Measurements from ENCODE around the gene SFTA2. TPM values are rescaled to one million over a fixed set of nuclear protein-coding genes. Genes with fewer than 3 reads are reported as not detected.
"Not testable (repeated sequence)": the region's sequence is repeated elsewhere in the genome, so short reads cannot be mapped to it uniquely, and the experiment has no call there.

SFTA2 gene
- total RNA-seq, 3 donors from 2014 or later (not counting 1 experiment from before 2014, with no cell fraction given), result not detected

GRCh38 chr6:30974490-30975252 lies 42.7 kb upstream of the SFTA2 start:
- DNase-seq (no peak), ATAC-seq (no peak)
- H3K4me3 Mint-ChIP-seq, result no peak overlapping the region
- H3K36me3 Mint-ChIP-seq, result no peaks in the 10 kb centered on the region
- no peaks in the 10 kb centered on the region for H3K4me1 Mint-ChIP-seq
- no peak overlapping the region for H3K27ac ChIP-seq (ENCODE audit: low read length)
- no peaks in the 10 kb centered on the region for H3K4me1 ChIP-seq (ENCODE audit: control insufficient read depth, insufficient read depth, low read length)
- intact Hi-C loops (cut with micrococcal nuclease), result no loop called here
- peaks cover 26 to 66% of the 10 kb centered on the region in 2 donors for H3K27me3 Mint-ChIP-seq (ENCODE audit: low read depth in 2 of 2)
- no peaks in the 10 kb centered on the region for H3K27me3 ChIP-seq (ENCODE audit: control insufficient read depth, insufficient read depth, low read length)
- H3K9me3 ChIP-seq (ENCODE audit: control insufficient read depth, insufficient read depth, low read length), result no peaks in the 10 kb centered on the region
- WGBS (ENCODE audit: insufficient coverage), result 91% methylated on average over 4 of the region's 4 CpGs
- TF ChIP-seq, protein P1, sequence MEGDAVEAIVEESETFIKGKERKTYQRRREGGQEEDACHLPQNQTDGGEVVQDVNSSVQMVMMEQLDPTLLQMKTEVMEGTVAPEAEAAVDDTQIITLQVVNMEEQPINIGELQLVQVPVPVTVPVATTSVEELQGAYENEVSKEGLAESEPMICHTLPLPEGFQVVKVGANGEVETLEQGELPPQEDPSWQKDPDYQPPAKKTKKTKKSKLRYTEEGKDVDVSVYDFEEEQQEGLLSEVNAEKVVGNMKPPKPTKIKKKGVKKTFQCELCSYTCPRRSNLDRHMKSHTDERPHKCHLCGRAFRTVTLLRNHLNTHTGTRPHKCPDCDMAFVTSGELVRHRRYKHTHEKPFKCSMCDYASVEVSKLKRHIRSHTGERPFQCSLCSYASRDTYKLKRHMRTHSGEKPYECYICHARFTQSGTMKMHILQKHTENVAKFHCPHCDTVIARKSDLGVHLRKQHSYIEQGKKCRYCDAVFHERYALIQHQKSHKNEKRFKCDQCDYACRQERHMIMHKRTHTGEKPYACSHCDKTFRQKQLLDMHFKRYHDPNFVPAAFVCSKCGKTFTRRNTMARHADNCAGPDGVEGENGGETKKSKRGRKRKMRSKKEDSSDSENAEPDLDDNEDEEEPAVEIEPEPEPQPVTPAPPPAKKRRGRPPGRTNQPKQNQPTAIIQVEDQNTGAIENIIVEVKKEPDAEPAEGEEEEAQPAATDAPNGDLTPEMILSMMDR (IDR thresholded peaks at IDR 0.05), result no peak
- H3K36me3 ChIP-seq (ENCODE audit: control insufficient read depth, insufficient read depth, low read length), result no peaks in the 10 kb centered on the region
- H3K27ac Mint-ChIP-seq, result no peak overlapping the region
- no peaks in the 10 kb centered on the region for H3K9me3 Mint-ChIP-seq
- no peak overlapping the region for H3K4me3 ChIP-seq (ENCODE audit: low read length)

DNA sequence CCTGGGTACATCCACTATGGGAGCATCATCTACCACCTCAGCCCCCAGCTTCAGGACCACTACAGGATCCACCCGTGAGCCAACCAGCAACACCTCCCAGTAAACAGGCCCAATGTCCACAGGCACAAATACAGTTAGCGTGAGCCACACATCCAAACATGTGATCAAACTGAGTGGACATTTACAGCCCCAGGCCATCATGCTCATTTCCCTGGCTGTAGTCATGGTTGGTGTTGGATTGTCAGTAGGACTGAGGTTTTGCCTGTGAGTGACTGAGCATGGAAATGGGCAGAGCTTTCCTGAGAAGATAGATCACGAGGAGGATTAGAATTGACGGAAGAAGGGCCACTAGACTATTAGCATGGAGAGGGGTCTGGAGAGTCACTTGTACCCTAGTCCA lies 40.8 kb upstream of the SFTA2 start:
- intact Hi-C loops (cut with micrococcal nuclease), result no loop called here
- WGBS (ENCODE audit: insufficient coverage), result 92% methylated on average over 4 of the region's 4 CpGs
- H3K27me3 Mint-ChIP-seq (ENCODE audit: low read depth in 2 of 2), result peaks cover 24 to 50% of the 10 kb centered on the region in 2 donors
- Histone ChIP-seq H3K4me3 (ENCODE audit: low read length) (no peak overlapping the region), H3K27ac (ENCODE audit: low read length) (no peak overlapping the region), H3K4me1 (ENCODE audit: control insufficient read depth, insufficient read depth, low read length) (no peaks in the 10 kb centered on the region), H3K27me3 (ENCODE audit: control insufficient read depth, insufficient read depth, low read length) (no peaks in the 10 kb centered on the region), H3K36me3 (ENCODE audit: control insufficient read depth, insufficient read depth, low read length) (no peaks in the 10 kb centered on the region), H3K9me3 (ENCODE audit: control insufficient read depth, insufficient read depth, low read length) (no peaks in the 10 kb centered on the region)
- H3K9me3 Mint-ChIP-seq, result no peaks in the 10 kb centered on the region
- H3K27ac Mint-ChIP-seq, result no peak overlapping the region
- no peaks in the 10 kb centered on the region for H3K36me3 Mint-ChIP-seq
- ATAC-seq, result no peak
- no peak overlapping the region for H3K4me3 Mint-ChIP-seq
- H3K4me1 Mint-ChIP-seq, result no peaks in the 10 kb centered on the region
- no peak for DNase-seq
- TF ChIP-seq, protein P1 (IDR thresholded peaks at IDR 0.05), result no peak

GRCh38 chr6:30970946-30971345 lies 39.0 kb upstream of the SFTA2 start:
- Histone ChIP-seq H3K27ac (ENCODE audit: low read length) (no peak overlapping the region), H3K4me1 (ENCODE audit: control insufficient read depth, insufficient read depth, low read length) (peaks cover under 1% of the 10 kb centered on the region), H3K36me3 (ENCODE audit: control insufficient read depth, insufficient read depth, low read length) (no peaks in the 10 kb centered on the region), H3K9me3 (ENCODE audit: control insufficient read depth, insufficient read depth, low read length) (no peaks in the 10 kb centered on the region), H3K27me3 (ENCODE audit: control insufficient read depth, insufficient read depth, low read length) (no peaks in the 10 kb centered on the region), H3K4me3 (ENCODE audit: low read length) (no peak overlapping the region)
- TF ChIP-seq, protein P1 (IDR thresholded peaks at IDR 0.05), result no peak
- Mint-ChIP-seq H3K4me3 (no peak overlapping the region), H3K27me3 (ENCODE audit: low read depth in 2 of 2) (peaks cover 27 to 54% of the 10 kb centered on the region in 2 donors), H3K36me3 (no peaks in the 10 kb centered on the region), H3K4me1 (peaks cover 3 to 4% of the 10 kb centered on the region in 2 donors), H3K9me3 (no peaks in the 10 kb centered on the region), H3K27ac (no peak overlapping the region)
- DNase-seq (no peak), ATAC-seq (no peak)
- intact Hi-C loops (cut with micrococcal nuclease), result no loop called here
- 95% methylated on average over 4 of the region's 5 CpGs for WGBS (ENCODE audit: insufficient coverage)

DNA sequence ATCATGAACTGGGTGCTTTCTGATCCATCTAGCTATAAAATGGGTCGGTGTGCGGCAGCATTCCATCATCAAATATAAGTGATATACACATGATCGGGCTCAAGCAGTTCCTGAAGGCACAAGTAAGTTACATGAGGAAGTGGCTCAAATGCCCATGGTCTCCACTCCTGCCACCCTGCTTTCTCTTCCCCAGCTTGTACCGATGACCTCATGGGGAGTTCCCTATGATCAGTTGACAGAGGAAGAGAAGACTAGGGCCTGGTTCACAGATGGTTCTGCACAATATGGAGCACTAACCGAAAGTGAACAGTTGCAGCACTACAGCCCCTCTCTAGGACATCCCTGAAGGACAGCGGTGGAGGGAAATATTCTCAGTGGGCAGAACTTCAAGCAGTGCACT lies 37.2 kb upstream of the SFTA2 start:
- H3K4me3 Mint-ChIP-seq; H3K4me3 ChIP-seq (ENCODE audit: low read length); ATAC-seq; H3K27me3 ChIP-seq (ENCODE audit: control insufficient read depth, insufficient read depth, low read length); H3K27ac Mint-ChIP-seq; H3K9me3 Mint-ChIP-seq; H3K27ac ChIP-seq (ENCODE audit: low read length); DNase-seq; H3K36me3 Mint-ChIP-seq; H3K36me3 ChIP-seq (ENCODE audit: control insufficient read depth, insufficient read depth, low read length); intact Hi-C loops (cut with micrococcal nuclease); H3K9me3 ChIP-seq (ENCODE audit: control insufficient read depth, insufficient read depth, low read length): not testable (repeated sequence)
- H3K4me1 ChIP-seq (ENCODE audit: control insufficient read depth, insufficient read depth, low read length), result peaks cover 18% of the 10 kb centered on the region
- WGBS (ENCODE audit: insufficient coverage), result 95% methylated on average over 6 of the region's 6 CpGs
- peaks cover 34 to 61% of the 10 kb centered on the region in 2 donors for H3K27me3 Mint-ChIP-seq (ENCODE audit: low read depth in 2 of 2)
- peaks cover 21 to 22% of the 10 kb centered on the region in 2 donors for H3K4me1 Mint-ChIP-seq
